ENCODE measurements around the gene ALK. TPM values are rescaled to one million over a fixed set of nuclear protein-coding genes. Genes with fewer than 3 reads are reported as not detected.

Gene ALK
- total and polyA plus RNA-seq, 2 donors (not counting 1 experiment from before 2014, with no cell fraction given) = not detected

GRCh38 chr2:29518646-29519337, 402.6 kb downstream of the ALK start:
- DNase-seq (no peak), ATAC-seq (ENCODE audit: low read depth) (no peak)
- no peaks in the 10 kb centered on the region for H3K4me1 Mint-ChIP-seq
- ChIA-PET CTCF (no interaction called here), POLR2A (no interaction called here)
- no peaks in the 10 kb centered on the region for H3K36me3 ChIP-seq (replicated peaks in 1 of 2; ENCODE audit: control extremely low read depth in 1 of 2, control insufficient read depth in 1 of 2, extremely low read depth in 1 of 2, insufficient read depth in 2 of 2, low read length in 1 of 2)
- H3K27me3 Mint-ChIP-seq = peaks cover 7% of the 10 kb centered on the region
- peaks cover 2% of the 10 kb centered on the region for H3K9me3 Mint-ChIP-seq (ENCODE audit: insufficient read depth)
- no peaks in the 10 kb centered on the region for H3K9me3 ChIP-seq (ENCODE audit: control extremely low read depth in 1 of 3, control insufficient read depth in 2 of 3, insufficient read depth in 1 of 3, low read length in 2 of 3)
- H2AFZ ChIP-seq (ENCODE audit: insufficient read depth, low read depth, low read length, poor library complexity, severe bottlenecking) = no peak overlapping the region
- H3K27ac Mint-ChIP-seq = no peak overlapping the region
- H3K27ac ChIP-seq (ENCODE audit: low read length in 2 of 2) = no peak overlapping the region
- H3K4me2 ChIP-seq (replicated peaks; ENCODE audit: low read depth, low read length, poor library complexity, severe bottlenecking) = no peak overlapping the region
- no peak overlapping the region for H3K4me3 ChIP-seq (ENCODE audit: control extremely low read depth in 1 of 5, extremely low read depth in 1 of 5, insufficient read depth in 1 of 5, low read depth in 2 of 5, low read length in 4 of 5)
- no peaks in the 10 kb centered on the region for H3K79me2 ChIP-seq (ENCODE audit: control insufficient read depth, insufficient read depth, low read length)
- H3K9ac ChIP-seq (ENCODE audit: low read length) = no peak overlapping the region
- intact Hi-C loops (cut with micrococcal nuclease) = no loop called here
- no peaks in the 10 kb centered on the region for H4K20me1 ChIP-seq (ENCODE audit: control insufficient read depth, insufficient read depth, low read length, poor library complexity, severe bottlenecking)
- no peak for TF ChIP-seq EZH2 (IDR thresholded peaks at IDR 0.05; ENCODE audit: borderline replicate concordance, insufficient read depth, low read depth, low read length, poor library complexity, severe bottlenecking)
- TF ChIP-seq, protein P1, sequence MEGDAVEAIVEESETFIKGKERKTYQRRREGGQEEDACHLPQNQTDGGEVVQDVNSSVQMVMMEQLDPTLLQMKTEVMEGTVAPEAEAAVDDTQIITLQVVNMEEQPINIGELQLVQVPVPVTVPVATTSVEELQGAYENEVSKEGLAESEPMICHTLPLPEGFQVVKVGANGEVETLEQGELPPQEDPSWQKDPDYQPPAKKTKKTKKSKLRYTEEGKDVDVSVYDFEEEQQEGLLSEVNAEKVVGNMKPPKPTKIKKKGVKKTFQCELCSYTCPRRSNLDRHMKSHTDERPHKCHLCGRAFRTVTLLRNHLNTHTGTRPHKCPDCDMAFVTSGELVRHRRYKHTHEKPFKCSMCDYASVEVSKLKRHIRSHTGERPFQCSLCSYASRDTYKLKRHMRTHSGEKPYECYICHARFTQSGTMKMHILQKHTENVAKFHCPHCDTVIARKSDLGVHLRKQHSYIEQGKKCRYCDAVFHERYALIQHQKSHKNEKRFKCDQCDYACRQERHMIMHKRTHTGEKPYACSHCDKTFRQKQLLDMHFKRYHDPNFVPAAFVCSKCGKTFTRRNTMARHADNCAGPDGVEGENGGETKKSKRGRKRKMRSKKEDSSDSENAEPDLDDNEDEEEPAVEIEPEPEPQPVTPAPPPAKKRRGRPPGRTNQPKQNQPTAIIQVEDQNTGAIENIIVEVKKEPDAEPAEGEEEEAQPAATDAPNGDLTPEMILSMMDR (IDR thresholded peaks at IDR 0.05) = no peak
- H3K4me3 Mint-ChIP-seq = no peak overlapping the region
- WGBS (ENCODE audit: insufficient coverage) = no CpG with 5 or more reads among the region's 1 CpG
- no peaks in the 10 kb centered on the region for H3K27me3 ChIP-seq (replicated peaks in 1 of 4; ENCODE audit: control extremely low read depth in 1 of 4, control insufficient read depth in 3 of 4, insufficient read depth in 4 of 4, low read length in 3 of 4)
- H3K4me1 ChIP-seq (ENCODE audit: control insufficient read depth in 2 of 2, insufficient read depth in 2 of 2, low read length in 2 of 2) = no peaks in the 10 kb centered on the region

GRCh38 chr2:29518010-29518409, 403.4 kb downstream of the ALK start:
- no peaks in the 10 kb centered on the region for H3K27me3 ChIP-seq (replicated peaks in 1 of 4; ENCODE audit: control extremely low read depth in 1 of 4, control insufficient read depth in 3 of 4, insufficient read depth in 4 of 4, low read length in 3 of 4)
- H3K9ac ChIP-seq (ENCODE audit: low read length) = no peak overlapping the region
- ChIA-PET CTCF (no interaction called here), POLR2A (no interaction called here)
- no peak for ATAC-seq (ENCODE audit: low read depth)
- no CpG with 5 or more reads among the region's 2 CpGs for WGBS (ENCODE audit: insufficient coverage)
- H3K36me3 ChIP-seq (replicated peaks in 1 of 2; ENCODE audit: control extremely low read depth in 1 of 2, control insufficient read depth in 1 of 2, extremely low read depth in 1 of 2, insufficient read depth in 2 of 2, low read length in 1 of 2) = no peaks in the 10 kb centered on the region
- H2AFZ ChIP-seq (ENCODE audit: insufficient read depth, low read depth, low read length, poor library complexity, severe bottlenecking) = no peak overlapping the region
- no peak overlapping the region for H3K4me3 Mint-ChIP-seq
- H3K27me3 Mint-ChIP-seq = peaks cover 7% of the 10 kb centered on the region
- H3K4me1 Mint-ChIP-seq = no peaks in the 10 kb centered on the region
- H4K20me1 ChIP-seq (ENCODE audit: control insufficient read depth, insufficient read depth, low read length, poor library complexity, severe bottlenecking) = no peaks in the 10 kb centered on the region
- no peaks in the 10 kb centered on the region for H3K4me1 ChIP-seq (ENCODE audit: control insufficient read depth in 2 of 2, insufficient read depth in 2 of 2, low read length in 2 of 2)
- no peak overlapping the region for H3K4me3 ChIP-seq (ENCODE audit: control extremely low read depth in 1 of 5, extremely low read depth in 1 of 5, insufficient read depth in 1 of 5, low read depth in 2 of 5, low read length in 4 of 5)
- no peak for TF ChIP-seq EZH2 (IDR thresholded peaks at IDR 0.05; ENCODE audit: borderline replicate concordance, insufficient read depth, low read depth, low read length, poor library complexity, severe bottlenecking)
- TF ChIP-seq, protein P1 (IDR thresholded peaks at IDR 0.05) = no peak
- H3K4me2 ChIP-seq (replicated peaks; ENCODE audit: low read depth, low read length, poor library complexity, severe bottlenecking) = no peak overlapping the region
- no peaks in the 10 kb centered on the region for H3K79me2 ChIP-seq (ENCODE audit: control insufficient read depth, insufficient read depth, low read length)
- peaks cover 2% of the 10 kb centered on the region for H3K9me3 Mint-ChIP-seq (ENCODE audit: insufficient read depth)
- DNase-seq = no peak
- H3K27ac ChIP-seq (ENCODE audit: low read length in 2 of 2) = no peak overlapping the region
- no peak overlapping the region for H3K27ac Mint-ChIP-seq
- no peaks in the 10 kb centered on the region for H3K9me3 ChIP-seq (ENCODE audit: control extremely low read depth in 1 of 3, control insufficient read depth in 2 of 3, insufficient read depth in 1 of 3, low read length in 2 of 3)
- intact Hi-C loops (cut with micrococcal nuclease) = no loop called here
